Thymus (tissue), 11 donors: ENCODE data around the gene ALDH18A1. TPM values are rescaled to one million over a fixed set of nuclear protein-coding genes. Genes with fewer than 3 reads are reported as not detected.
"Not testable (repeated sequence)": the region's sequence is repeated elsewhere in the genome, so short reads cannot be mapped to it uniquely, and the experiment has no call there.

Experiments
- DNase-seq, 9 donors: peaks; one replicate each; pipeline ENCODE4 v3.0.0-alpha.2; 2013; ENCODE audit warnings: low spot score in 9 of 9, low read depth in 6 of 9, missing footprints in 1 of 9
- H3K27ac ChIP-seq, 2 donors: one replicate each; pipeline ENCODE4 v1.5.1; 2013; ENCODE audit warnings: control low read depth in 1 of 2, low read depth in 1 of 2, low read length in 1 of 2, mild to moderate bottlenecking in 1 of 2, moderate library complexity in 1 of 2
- H3K27me3 ChIP-seq, 2 donors: one replicate each; pipeline ENCODE4 v1.5.1; 2013; ENCODE audit warnings: low read length in 1 of 2; ENCODE audit not compliant: control insufficient read depth in 2 of 2, insufficient read depth in 1 of 2
- H3K36me3 ChIP-seq, 2 donors: one replicate each; pipeline ENCODE4 v1.5.1; 2013; ENCODE audit warnings: low read length in 1 of 2, mild to moderate bottlenecking in 1 of 2, moderate library complexity in 1 of 2; ENCODE audit not compliant: control insufficient read depth in 2 of 2, insufficient read depth in 2 of 2
- H3K4me1 ChIP-seq, 2 donors: one replicate each; pipeline ENCODE4 v1.5.1; 2013; ENCODE audit warnings: low read length in 2 of 2; ENCODE audit not compliant: control insufficient read depth in 2 of 2, insufficient read depth in 2 of 2
- H3K4me3 ChIP-seq, 2 donors: one replicate each; pipeline ENCODE4 v1.5.1; 2013; ENCODE audit warnings: low read length in 2 of 2, control low read depth in 1 of 2, mild to moderate bottlenecking in 1 of 2
- H3K9me3 ChIP-seq, 2 donors: one replicate each; pipeline ENCODE4 v1.5.1; 2013; ENCODE audit warnings: low read length in 1 of 2, mild to moderate bottlenecking in 1 of 2; ENCODE audit not compliant: control insufficient read depth in 2 of 2, insufficient read depth in 1 of 2
- WGBS: extraction: QIAGEN DNeasy Blood & Tissue Kit; methylation state at CpG from one replicate; pipeline ENCODE4 v1.1.7; 2013; 5-methylcytosine and 5-hydroxymethylcytosine counted together
- polyA plus RNA-seq: library from polyadenylated mRNA; stranded (reverse); fragments of 200-250 nt; gene quantifications from one replicate; pipeline ENCODE4 v1.2.3, GENCODE V29; 2013
- total RNA-seq: library from RNA; stranded (reverse); fragments of 120-200 nt; gene quantifications from one replicate; pipeline ENCODE4 v1.2.4, GENCODE V29; 2013
- donor health status: healthy.

The ALDH18A1 gene
- total and polyA plus RNA-seq, 2 donors: 16.5 to 36.9 TPM

DNA sequence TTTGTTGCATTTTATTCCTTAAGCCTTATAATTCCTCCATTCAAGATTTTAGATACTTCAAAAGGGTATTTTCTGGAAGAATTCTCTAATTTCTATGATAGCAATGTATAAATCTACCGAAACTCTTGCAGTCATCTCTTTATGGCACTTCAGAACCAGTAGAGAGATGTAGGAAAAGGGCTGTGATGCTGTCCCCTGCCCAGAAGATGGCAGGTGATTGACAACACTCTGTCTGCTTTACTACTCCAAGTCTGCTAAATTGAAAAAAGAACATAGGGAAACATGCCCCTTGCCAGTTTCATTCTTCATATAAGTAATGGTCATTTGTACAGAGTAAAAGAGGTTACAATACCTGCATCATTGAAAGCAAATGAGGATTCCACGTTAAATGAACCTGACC lies 32.1 kb upstream of the ALDH18A1 start:
- no peaks in the 10 kb centered on the region for H3K9me3 ChIP-seq
- H3K4me1 ChIP-seq: peaks cover 5 to 8% of the 10 kb centered on the region in 2 donors
- no peak overlapping the region for H3K27ac ChIP-seq
- DNase-seq: no peak
- 95% methylated on average over 2 of the region's 2 CpGs for WGBS
- H3K27me3 ChIP-seq: no peaks in the 10 kb centered on the region
- no peak overlapping the region for H3K4me3 ChIP-seq
- peaks cover 3 to 26% of the 10 kb centered on the region in 2 donors for H3K36me3 ChIP-seq

GRCh38 chr10:95683966-95684365 lies 27.5 kb upstream of the ALDH18A1 start:
- Histone ChIP-seq H3K4me1 (no peaks in the 10 kb centered on the region), H3K4me3 (no peak overlapping the region), H3K27me3 (no peaks in the 10 kb centered on the region), H3K27ac (no peak overlapping the region), H3K36me3 (peaks cover 7 to 46% of the 10 kb centered on the region in 2 donors), H3K9me3 (no peaks in the 10 kb centered on the region)
- DNase-seq: no peak

DNA sequence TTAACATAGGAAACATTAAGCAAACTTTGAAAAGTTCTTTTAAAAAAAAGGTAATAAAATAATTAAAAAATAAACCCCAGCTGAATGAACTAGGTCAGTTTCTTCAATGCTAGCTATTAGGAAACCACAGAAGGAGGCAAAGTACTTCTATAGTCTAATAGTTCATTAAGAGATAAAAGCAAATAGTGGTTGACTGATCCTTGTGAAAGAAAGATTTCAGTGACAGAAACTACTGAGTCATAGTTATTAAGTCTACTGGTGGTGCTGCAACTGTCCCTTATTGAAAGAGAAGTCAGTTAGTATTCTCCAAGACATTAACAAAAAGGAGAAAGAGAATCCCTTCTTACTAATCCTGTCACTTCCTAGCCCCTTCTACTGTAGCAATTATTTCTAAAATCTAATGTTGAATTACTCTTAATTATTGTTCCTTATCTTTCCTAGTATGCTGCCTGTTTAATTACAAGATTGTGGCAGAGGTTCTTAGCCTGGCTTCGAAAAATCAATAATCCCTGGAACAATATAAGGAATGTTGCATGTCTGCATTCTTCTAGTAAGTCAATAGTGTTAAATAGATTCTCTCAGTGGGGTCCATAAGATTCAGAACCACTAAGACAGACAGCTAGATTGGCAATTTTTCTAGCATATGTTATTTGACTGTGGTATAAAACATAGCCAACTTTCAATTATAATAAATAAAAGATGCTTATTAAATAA lies 19.0 kb upstream of the ALDH18A1 start:
- Histone ChIP-seq H3K4me1 (no peaks in the 10 kb centered on the region), H3K27ac (no peak overlapping the region), H3K4me3 (no peak overlapping the region), H3K27me3 (no peaks in the 10 kb centered on the region), H3K9me3 (no peaks in the 10 kb centered on the region), H3K36me3 (peaks cover 0 to 17% of the 10 kb centered on the region in 2 donors)
- 92% methylated on average over 1 of the region's 1 CpG for WGBS
- no peak for DNase-seq

DNA sequence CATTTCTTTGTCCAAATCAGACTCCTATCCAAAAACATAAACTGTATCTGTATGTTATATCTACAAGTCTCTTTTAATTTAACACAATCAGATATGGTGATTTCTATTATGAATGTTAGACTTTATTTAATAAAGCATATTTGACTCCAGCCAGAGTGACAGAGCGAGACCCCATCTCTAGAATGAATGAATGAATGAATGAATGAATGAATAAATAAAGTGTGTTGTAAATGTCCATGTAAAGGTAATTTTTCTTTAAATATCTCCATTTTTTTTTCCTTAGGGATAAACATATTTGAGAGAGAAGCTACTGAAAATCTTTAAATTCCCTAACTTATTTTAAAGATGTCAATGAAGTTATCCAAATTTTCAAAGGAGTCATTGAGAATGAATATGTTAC lies 18.1 kb upstream of the ALDH18A1 start:
- H3K36me3 ChIP-seq: peaks cover 0 to 13% of the 10 kb centered on the region in 2 donors
- 99% methylated on average over 1 of the region's 1 CpG for WGBS

DNA sequence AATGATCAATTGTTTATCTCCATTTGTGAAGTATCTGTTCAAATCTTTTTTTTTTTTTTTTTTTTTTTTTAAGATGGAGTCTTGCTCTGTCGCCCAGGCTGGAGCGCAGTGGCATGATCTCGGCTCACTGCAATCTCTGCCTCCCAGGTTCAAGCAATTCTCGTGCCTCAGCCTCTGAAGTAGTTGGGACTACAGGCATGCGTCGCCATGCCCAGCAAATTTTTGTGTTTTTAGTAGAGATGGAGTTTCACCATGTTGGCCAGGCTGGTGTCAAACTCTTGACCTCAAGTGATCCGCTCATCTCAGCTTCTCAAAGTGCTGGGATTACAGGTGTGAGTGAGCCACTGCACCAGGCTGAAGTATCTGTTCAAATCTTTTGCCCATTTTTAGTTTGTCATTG lies 16.1 kb upstream of the ALDH18A1 start:
- H3K36me3 ChIP-seq: peaks cover 0 to 13% of the 10 kb centered on the region in 2 donors
- H3K27ac ChIP-seq, H3K9me3 ChIP-seq, H3K4me3 ChIP-seq, H3K27me3 ChIP-seq, DNase-seq, H3K4me1 ChIP-seq: not testable (repeated sequence)
- WGBS: 97% methylated on average over 7 of the region's 7 CpGs

More for the DNA sequence above, 18.1 kb upstream of the ALDH18A1 start:
- Histone ChIP-seq H3K27me3 (no peaks in the 10 kb centered on the region), H3K27ac (no peak overlapping the region), H3K4me3 (no peak overlapping the region), H3K4me1 (no peaks in the 10 kb centered on the region), H3K9me3 (no peaks in the 10 kb centered on the region)
- DNase-seq: no peak

DNA sequence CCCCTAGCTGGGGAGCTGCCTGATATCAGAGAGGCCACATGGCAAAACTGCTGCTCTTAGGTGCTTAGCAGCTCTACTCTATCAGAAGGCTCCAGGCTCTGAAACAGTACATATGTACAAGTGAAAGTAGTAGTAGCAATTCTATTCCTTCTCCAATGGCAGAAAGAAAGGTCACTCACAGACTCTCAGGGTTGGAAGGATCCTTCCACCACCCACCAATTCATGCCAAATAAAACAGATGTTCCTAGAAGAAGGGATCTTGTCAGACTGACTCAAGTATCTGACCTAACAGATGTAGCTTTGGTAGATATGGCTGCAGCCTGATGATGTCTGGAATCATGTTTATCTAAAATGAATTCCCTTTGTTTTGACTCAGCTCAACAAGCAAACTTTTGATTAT lies 8.0 kb upstream of the ALDH18A1 start:
- H3K36me3 ChIP-seq: peaks cover 0 to 11% of the 10 kb centered on the region in 2 donors
- H3K27me3 ChIP-seq: no peaks in the 10 kb centered on the region
- H3K27ac ChIP-seq: no peak overlapping the region
- H3K9me3 ChIP-seq: no peaks in the 10 kb centered on the region
- no peaks in the 10 kb centered on the region for H3K4me1 ChIP-seq
- DNase-seq: no peak
- H3K4me3 ChIP-seq: no peak overlapping the region

DNA sequence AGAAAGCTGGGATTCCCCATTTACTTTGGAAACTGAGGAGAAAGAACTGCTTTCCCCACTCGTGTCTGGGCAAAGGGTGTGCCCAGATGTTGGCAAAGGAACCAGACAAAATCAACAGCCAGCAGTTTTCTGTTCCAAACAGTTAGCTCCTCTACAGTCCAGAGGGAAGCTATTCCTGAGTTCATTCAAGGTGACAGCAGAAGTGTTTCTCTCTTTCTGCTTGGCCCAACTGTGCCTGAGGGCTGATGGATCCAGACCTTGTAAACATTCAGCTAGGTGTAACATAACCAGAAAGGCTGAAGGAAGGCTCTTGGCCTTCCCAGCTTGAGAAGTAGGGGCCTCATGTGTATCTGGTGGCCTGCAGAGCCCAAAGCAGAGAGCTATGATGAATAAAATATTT lies 7.0 kb upstream of the ALDH18A1 start:
- Histone ChIP-seq H3K27ac (no peak overlapping the region), H3K27me3 (no peaks in the 10 kb centered on the region), H3K9me3 (no peaks in the 10 kb centered on the region), H3K4me3 (no peak overlapping the region), H3K36me3 (peaks cover 0 to 9% of the 10 kb centered on the region in 2 donors), H3K4me1 (no peaks in the 10 kb centered on the region)
- DNase-seq: no peak
- 88% methylated on average over 1 of the region's 1 CpG for WGBS

- WGBS: 99% methylated on average over 1 of the region's 1 CpG
- Histone ChIP-seq H3K4me3 (no peak overlapping the region), H3K27me3 (no peaks in the 10 kb centered on the region), H3K36me3 (peaks cover 0 to 9% of the 10 kb centered on the region in 2 donors), H3K9me3 (no peaks in the 10 kb centered on the region), H3K4me1 (peaks cover 4% of the 10 kb centered on the region in 2 donors), H3K27ac (no peak overlapping the region)
- DNase-seq: no peak
Observed at GRCh38 chr10:95661818-95662217, 5.3 kb upstream of the ALDH18A1 start.

GRCh38 chr10:95660283-95660682 lies 3.8 kb upstream of the ALDH18A1 start:
- Histone ChIP-seq H3K9me3 (no peaks in the 10 kb centered on the region), H3K36me3 (peaks cover 0 to 9% of the 10 kb centered on the region in 2 donors), H3K4me1 (peaks cover 4 to 5% of the 10 kb centered on the region in 2 donors), H3K4me3 (no peak overlapping the region), H3K27ac (no peak overlapping the region), H3K27me3 (no peaks in the 10 kb centered on the region)
- no peak for DNase-seq
